ENCODE measurements around the gene TRMT6.

- TF ChIP-seq GATA2 (IDR thresholded peaks at IDR 0.05; ENCODE audit: low read depth, low read length) (no peak), GATA3 (IDR thresholded peaks at IDR 0.05; ENCODE audit: low read depth, low read length) (no peak)
These were observed 17.5 kb downstream of the TRMT6 start for GRCh38 chr20:5932796-5933195.
